IPS-11a (cell line): ENCODE measurements around the gene UBL4A.

ENCODE experiments used
- H3K4me3 ChIP-seq: one replicate; pipeline ENCODE4 v1.5.1; 2013; ENCODE audit warnings: low read depth, low read length, control low read depth

Gene UBL4A

DNA sequence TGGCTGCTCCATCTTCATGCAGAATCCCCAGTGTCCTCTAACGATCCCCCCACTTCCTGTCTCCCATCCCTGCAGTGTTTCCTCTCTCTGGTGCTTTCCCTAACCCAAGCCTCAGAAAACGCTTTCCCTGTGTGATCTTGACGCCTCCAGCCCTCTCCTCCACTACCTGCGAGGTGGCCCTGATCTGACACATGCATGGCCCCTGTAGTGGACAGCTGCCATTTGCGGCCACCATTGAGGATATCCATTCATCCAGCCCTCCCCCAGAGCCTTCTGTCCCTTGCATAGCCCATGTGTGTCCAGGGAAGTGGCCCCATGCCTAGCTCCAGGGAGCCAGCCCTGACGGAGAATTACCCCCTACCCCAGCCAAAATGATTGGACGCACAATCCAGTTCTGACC lies 3.1 kb downstream of the UBL4A start:
- H3K4me3 ChIP-seq = no peak overlapping the region

GRCh38 chrX:154482786-154483185 lies 3.6 kb downstream of the UBL4A start:
- no peak overlapping the region for H3K4me3 ChIP-seq

DNA sequence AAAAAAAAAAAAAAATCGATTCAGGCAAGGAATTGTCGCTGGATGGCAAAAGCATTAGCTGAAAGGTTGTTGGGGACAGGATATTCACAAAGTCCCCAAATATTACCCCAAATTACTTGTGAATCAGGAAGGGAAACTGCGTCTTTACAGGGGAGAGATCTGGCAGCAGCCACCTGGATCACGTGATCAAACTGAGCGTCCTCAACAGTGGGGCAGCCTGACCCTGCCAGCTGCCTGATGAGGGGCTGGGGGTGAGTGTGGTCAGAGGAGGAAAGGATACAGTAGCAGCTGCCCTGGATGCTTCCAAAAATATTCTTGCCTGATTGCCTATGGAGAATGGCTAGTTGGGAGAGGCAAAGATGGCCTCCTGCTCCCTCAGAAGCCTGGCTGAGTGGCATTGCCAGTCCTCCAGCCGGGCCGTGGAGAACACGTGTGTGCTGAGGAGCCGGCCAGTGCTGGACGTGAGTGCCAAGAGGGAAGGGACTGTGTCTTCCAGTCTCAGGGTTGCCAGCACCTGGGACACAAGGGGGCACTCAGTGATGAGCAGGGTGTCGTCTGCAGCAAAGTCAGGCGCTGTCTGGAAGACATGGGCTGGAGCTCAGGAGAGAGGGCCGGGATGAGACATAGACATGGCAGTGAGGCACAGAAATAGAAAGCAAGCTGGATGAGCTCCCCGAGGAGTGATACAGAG lies 4.4 kb downstream of the UBL4A start:
- no peak overlapping the region for H3K4me3 ChIP-seq

DNA sequence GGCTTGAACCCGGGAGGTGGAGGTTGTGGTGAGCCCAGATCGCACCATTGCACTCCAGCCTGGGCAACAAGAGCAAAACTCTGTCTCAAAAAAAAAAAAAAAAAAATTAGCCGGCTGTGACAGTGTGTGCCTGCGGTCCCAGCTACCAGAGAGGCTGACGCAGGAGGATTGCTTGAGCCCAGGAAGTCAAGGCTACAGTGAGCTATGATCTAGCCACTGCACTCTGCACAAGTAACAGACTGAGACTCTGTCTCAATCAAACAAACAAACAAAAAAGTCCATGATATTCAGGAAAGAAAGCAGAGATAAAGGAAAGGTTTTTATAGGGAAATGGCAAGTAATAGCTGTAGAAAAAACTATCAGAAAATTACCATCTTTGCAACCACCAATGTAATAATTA lies 5.2 kb downstream of the UBL4A start:
- no peak overlapping the region for H3K4me3 ChIP-seq

DNA sequence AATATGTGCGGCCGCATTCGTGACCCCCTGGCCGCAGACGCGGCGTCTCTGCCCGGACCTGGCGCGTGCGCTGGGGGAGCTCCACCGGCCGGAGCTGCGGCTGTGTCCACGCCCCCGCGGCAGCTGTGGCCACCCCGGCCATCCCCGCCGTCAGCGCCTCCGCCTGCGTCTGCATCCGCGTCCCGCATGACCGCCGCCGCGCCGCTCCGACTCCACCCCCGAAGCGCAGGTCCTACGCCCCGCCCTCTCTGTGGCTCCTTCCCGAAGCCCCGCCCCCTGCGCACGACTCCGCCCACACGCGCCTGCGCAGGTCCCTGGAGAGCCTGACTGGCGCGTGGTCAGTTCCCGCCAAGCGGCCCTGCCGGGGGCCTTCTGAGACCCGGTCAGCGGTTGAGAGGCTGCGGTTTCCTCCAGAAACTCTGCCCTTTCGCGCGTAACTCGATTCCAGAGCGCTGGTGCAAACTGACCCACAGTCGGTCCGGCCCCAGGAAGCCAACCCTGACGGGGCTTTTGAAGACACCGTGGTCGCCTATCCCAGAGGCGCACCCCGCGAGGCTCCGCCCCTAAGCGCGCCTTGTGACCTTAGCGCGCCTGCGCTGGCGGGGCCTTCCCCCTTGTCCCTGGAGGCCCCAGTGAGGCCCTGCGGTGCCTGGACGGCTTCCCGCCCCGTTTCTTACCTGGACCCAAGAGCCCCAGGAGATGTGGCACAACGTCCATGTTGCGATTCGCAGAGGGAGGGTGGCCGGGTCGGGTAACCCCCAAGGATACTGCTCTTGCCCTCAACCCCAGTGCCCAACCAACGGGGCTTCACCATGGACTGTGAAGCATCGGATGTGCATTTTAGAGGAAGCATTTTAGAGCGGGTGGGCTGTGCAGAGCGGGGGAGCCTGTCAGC lies 7.4 kb downstream of the UBL4A start, which contains the start of gene LAGE3:
Gene LAGE3, minus strand, starts transcription at position 554 of the 895 bp plus-strand sequence. Its CDS starts 366 bp downstream, at position 188.
- H3K4me3 ChIP-seq = peak within 1 kb of the TSS; percentile 21

DNA sequence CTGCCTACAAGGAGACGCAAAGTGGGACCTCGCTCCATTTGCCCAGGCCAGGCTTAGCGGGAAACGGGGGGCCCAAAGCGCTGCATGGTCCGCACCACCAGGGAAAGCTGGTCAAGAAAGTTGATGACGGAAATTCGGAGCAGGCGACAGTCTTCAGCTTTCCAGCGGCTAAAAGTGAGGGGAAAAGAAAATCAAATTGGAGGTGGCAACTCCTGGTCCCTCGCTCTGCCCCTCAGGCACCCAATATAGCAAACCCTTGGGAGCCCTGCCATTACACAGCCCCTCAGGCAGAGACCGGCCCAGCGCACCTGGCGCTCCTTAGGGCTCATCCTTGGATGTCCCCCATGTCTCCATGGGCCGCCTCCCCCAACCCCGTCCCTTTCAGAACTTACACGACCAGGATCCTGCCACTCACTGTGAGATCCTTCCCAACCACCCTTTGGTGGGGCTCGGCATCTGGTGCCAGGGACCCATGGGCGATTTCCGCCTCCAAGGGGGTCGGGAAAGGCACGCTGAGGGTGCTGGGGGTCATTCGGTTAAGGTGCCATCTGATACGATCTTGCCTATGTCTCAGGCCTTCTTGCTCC lies 8.4 kb downstream of the UBL4A start:
- peak overlapping the region; percentile 21 for H3K4me3 ChIP-seq

- no peak overlapping the region for H3K4me3 ChIP-seq
Observed at GRCh38 chrX:154476821-154477220, 9.6 kb downstream of the UBL4A start.

DNA sequence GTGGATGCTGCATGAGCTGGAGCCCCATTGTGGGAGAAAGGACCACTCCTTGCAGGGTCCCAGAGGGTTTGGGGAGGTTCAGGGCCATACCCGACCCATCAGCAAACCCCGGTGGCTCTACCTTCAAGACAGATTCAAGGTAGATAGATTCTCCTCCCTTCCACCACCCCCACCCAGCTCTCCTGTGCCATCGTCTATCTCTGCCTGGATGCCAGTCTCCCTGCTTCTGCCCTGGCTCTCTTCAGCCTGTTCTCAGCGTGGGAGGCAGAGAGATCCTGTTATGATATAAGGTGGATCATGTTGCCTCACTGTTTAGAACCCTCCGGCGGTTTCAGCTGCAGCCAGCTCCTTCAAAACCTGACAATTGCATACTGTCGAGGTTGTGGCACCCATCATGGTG lies 12.7 kb downstream of the UBL4A start:
- H3K4me3 ChIP-seq = no peak overlapping the region

DNA sequence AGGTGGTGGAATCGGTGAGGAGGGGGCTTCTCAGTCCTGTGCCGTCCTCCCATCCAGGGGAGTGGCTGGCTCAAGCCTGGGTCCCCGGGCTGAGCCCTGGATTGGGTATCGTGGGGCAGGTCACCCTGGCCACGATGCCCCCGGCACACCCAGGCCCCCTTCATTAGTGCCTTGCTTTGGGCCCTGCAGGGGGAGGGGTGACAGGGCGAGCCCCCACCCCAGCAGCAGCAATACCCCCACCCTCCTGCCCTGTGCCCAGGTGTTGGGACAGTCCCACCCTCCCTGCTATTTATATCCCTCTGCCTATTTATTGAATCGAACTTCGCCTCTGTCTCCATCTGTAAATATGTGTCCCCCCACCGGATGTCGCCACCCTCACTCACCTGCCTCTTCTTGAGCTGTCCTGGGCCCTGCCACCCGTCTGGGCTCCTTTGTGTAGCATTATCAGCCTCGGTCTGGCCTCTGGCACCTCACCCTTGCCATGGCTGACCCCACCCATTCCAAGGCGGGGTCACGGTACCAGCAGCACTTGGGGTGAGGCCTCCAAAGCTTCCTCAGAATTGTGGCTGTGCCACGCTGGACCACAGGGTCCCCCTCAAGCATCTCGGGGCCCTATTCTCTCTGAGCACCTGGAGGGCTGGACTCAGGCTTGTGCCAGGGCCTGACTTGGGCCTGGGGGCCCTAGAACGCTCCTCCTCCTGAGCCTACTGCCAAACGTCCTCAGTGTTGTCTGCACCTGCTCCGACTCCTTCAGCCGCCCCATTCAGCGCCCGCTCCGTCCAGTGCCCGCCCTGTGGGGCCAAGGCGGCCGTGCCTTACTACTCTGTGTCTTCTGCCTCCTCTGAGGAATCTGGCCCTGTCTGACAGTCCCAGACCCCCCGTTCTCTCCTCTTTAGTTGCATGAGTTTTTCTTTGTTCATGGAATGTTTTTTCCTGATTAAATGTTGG lies 13.5 kb downstream of the UBL4A start:
- no peak overlapping the region for H3K4me3 ChIP-seq

- H3K4me3 ChIP-seq = no peak overlapping the region
Observed at GRCh38 chrX:154471839-154472684, 14.4 kb downstream of the UBL4A start.

GRCh38 chrX:154470914-154471568 lies 15.4 kb downstream of the UBL4A start:
- no peak overlapping the region for H3K4me3 ChIP-seq

GRCh38 chrX:154470434-154470833 lies 16.0 kb downstream of the UBL4A start:
- H3K4me3 ChIP-seq = no peak overlapping the region

DNA sequence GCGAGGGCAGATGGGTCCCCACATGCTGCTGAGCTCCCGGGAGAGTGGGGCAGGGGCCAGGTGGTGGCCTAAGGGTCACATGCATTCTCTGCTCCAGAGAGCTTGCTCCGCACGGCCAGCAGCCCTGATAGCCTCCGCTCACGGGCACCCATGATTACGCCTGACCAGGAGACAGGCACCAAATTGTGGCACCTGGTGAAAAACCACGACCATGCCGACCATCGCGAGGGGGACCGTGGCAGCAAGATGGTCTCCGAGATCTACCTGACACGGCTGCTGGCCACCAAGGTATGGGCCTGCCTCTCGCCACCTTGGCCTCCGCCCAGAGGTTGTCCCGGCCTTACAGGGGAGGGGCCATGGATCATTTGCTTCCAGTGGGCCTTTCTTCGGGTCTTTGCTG lies 16.5 kb downstream of the UBL4A start:
- H3K4me3 ChIP-seq = no peak overlapping the region

GRCh38 chrX:154469114-154469513 lies 17.3 kb downstream of the UBL4A start:
- no peak overlapping the region for H3K4me3 ChIP-seq

DNA sequence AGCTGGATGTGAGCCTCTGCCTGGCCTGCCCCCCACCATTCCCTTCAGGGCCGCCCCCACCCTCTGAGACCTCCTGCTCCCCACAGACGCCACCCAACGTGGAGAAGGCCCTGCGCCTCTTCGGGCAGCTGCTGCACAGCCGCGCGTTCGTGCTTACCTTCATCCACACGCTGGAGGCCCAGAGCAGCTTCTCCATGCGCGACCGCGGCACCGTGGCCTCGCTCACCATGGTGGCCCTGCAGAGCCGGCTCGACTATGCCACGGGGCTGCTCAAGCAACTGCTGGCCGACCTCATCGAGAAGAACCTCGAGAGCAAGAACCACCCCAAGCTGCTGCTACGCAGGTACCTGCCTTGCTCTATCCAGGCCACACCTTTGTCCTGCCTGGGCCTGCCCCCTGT lies 18.2 kb downstream of the UBL4A start:
- H3K4me3 ChIP-seq = no peak overlapping the region

GRCh38 chrX:154467556-154467955 lies 18.9 kb downstream of the UBL4A start:
- H3K4me3 ChIP-seq = no peak overlapping the region

- H3K4me3 ChIP-seq = no peak overlapping the region
Observed at GRCh38 chrX:154466907-154467306, 19.5 kb downstream of the UBL4A start.

DNA sequence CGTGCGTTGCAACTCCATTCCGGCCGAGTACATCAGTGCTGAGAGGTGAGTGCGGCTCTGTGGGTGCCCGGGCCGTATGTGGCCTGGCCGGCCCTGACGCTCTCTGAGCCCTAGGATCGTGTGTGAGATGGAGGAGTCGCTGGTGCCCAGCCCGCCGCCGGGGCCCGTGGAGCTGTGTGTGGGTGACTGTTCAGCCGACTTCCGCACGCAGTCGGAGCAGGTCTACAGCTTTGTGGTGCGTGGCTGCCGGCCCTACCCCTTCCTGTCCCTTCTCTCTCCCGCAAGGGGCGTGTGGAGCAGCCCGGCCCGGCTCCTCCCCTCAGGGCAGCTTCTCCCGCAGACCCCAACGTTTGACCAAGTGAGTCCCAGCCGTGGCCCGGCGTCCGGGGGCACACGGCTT lies 20.4 kb downstream of the UBL4A start:
- H3K4me3 ChIP-seq = no peak overlapping the region

- no peak overlapping the region for H3K4me3 ChIP-seq
Observed at GRCh38 chrX:154465601-154466000, 20.8 kb downstream of the UBL4A start.
